Choroid plexus epithelial cell (primary cell): Measurements from ENCODE around the gene EIF4H.
A peak's percentile ranks its signal among the peaks of the same experiment; 100 is the strongest.

Experiments used
- DNase-seq: peaks from one replicate; pipeline ENCODE4 v3.0.0-alpha.2; 2010; ENCODE audit warnings: low read depth
- H3K4me3 ChIP-seq: 2 replicates; pipeline ENCODE4 v1.5.1; 2011; ENCODE audit warnings: low read depth, mild to moderate bottlenecking, control low read depth, low read length, moderate library complexity
- CTCF ChIP-seq: conservative IDR thresholded peaks from 2 replicates; pipeline ENCODE4 v1.5.1; 2011; ENCODE audit warnings: low read depth, mild to moderate bottlenecking, control low read depth, inconsistent platforms, low read length, moderate library complexity

Gene EIF4H

GRCh38 chr7:74174606-74175082, 488 bp downstream of the EIF4H start:
- H3K4me3 ChIP-seq = peak overlapping the region; percentile 93
- peak; percentile 26 for TF ChIP-seq CTCF
- peak; percentile 71 for DNase-seq

- no peak for DNase-seq
- no peak for TF ChIP-seq CTCF
- H3K4me3 ChIP-seq = peak overlapping the region; percentile 93
Observed at GRCh38 chr7:74175340-74175739, 1.2 kb downstream of the EIF4H start.

DNA sequence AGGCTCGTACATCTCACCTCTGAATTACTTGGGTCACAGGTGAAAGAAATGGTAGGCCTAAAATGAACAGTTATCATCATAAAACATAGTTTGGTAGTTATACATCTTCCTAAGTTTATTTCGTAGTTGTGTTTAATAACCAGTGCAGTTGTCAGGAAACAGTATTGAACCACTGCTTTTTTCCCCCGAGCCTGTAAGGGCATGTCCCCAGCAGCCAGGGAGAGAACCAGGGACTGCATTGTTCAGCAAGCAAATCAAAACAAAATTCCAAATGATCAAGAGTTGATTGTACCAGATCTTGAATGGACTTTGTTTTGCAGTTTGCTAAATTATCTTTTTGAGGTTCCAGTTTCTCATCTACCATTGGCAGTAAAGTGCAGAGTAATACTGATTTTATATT, 2.4 kb downstream of the EIF4H start:
- no peak for TF ChIP-seq CTCF
- no peak overlapping the region for H3K4me3 ChIP-seq
- no peak for DNase-seq

DNA sequence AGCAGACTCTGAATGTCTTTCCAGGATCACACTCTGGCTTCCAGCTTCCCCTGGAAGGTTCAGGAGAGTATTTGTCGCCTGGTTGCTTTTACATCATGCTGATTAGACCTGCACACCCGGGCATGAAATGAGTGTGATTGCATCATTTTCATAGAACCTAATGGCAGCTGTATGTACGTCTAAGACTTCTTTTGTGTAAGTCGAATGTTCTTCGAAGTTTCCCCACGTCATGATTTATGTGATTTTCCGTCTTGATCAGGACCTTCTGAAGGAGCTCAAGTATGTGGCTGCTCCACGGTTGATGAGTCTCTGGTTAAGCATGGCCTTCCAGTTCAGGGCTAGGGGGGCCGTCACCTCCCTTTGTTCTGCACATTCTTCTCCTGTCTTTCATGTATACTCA, 4.5 kb downstream of the EIF4H start:
- no peak overlapping the region for H3K4me3 ChIP-seq
- TF ChIP-seq CTCF = no peak
- no peak for DNase-seq

GRCh38 chr7:74179935-74180604, 5.9 kb downstream of the EIF4H start:
- no peak overlapping the region for H3K4me3 ChIP-seq
- no peak for DNase-seq
- no peak for TF ChIP-seq CTCF

DNA sequence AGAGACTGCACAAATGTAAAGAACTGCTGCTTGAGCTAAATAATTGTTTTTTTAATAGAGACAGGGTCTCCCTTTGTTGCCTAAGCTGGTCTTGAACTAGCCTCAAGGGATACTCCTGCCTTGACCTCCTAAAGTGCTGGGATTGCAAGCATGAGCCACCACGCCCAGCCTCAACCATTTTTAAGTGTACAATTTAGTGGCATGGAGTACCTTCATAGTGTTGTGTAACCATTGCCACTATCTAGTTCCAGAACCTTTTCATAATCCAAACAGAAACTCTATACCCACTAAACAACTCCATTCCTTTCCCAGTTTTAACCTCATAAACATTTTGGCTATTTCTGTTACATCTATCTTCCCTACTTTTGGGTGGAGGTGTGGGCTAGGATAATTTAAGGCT, 6.7 kb downstream of the EIF4H start:
- no peak for TF ChIP-seq CTCF
- no peak for DNase-seq
- H3K4me3 ChIP-seq = no peak overlapping the region

DNA sequence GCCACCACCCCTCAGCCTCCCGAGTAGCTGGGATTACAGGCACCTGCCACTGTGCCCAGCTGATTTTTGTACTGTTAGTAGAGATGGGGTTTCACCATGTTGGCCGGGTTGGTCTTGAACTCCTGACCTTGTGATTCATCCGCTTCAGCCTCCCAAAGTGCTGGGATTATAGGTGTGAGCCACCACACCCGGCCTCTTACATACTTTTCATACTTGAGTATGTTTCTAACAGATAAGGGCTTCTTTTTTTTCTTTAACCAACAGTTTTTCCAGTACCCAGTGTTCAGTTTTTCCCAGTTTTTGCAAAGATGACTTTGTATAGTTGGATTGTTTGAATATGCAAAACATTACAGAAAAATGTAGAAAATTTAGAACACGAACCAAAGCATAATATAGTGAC, 7.7 kb downstream of the EIF4H start:
- DNase-seq = no peak
- no peak for TF ChIP-seq CTCF
- no peak overlapping the region for H3K4me3 ChIP-seq
